IMR-90 (cell line): ENCODE results near the gene HGFAC.

Experiments
- BHLHE40 ChIP-seq: fragments of 150-350 bp; IDR thresholded peaks from 2 replicates; pipeline ENCODE4 v1.6.1; 2016; ENCODE audit warnings: mild to moderate bottlenecking, low read depth, low read length
- CEBPB ChIP-seq: IDR thresholded peaks from 2 replicates; pipeline ENCODE4 v1.6.1; 2012; ENCODE audit warnings: low read depth, low read length, improper control_type of control experiment
- CHD1 ChIP-seq: IDR thresholded peaks from 2 replicates; pipeline ENCODE4 v1.6.1; 2012; ENCODE audit warnings: low read depth, low read length, improper control_type of control experiment
- CTCF ChIP-seq: conservative IDR thresholded peaks from 2 replicates; pipeline ENCODE4 v1.5.1; 2012; ENCODE audit warnings: mild to moderate bottlenecking, low read depth, low read length, improper control_type of control experiment
- ELK1 ChIP-seq: fragments of 150-350 bp; IDR thresholded peaks from 2 replicates; pipeline ENCODE4 v1.6.1; 2016; ENCODE audit warnings: low read depth, mild to moderate bottlenecking, low read length, moderate library complexity, borderline replicate concordance
- FOS ChIP-seq: fragments of 150-350 bp; IDR thresholded peaks from 2 replicates; pipeline ENCODE4 v1.6.1; 2016; ENCODE audit warnings: low read depth, low read length
- MAFK ChIP-seq: IDR thresholded peaks from 2 replicates; pipeline ENCODE4 v1.6.1; 2012; ENCODE audit warnings: low read depth, low read length, improper control_type of control experiment
- MAZ ChIP-seq: IDR thresholded peaks from 2 replicates; pipeline ENCODE4 v1.6.1; 2012; ENCODE audit warnings: low read depth, mild to moderate bottlenecking, low read length, improper control_type of control experiment, moderate library complexity, borderline replicate concordance
- NFE2L2 ChIP-seq: fragments of 150-350 bp; IDR thresholded peaks from 2 replicates; pipeline ENCODE4 v1.6.1; 2016; ENCODE audit warnings: low read depth, mild to moderate bottlenecking, low read length
- POLR2A ChIP-seq: IDR thresholded peaks from 2 replicates; pipeline ENCODE4 v1.6.1; 2012; ENCODE audit warnings: mild to moderate bottlenecking, low read depth, low read length
- RAD21 ChIP-seq: IDR thresholded peaks from 2 replicates; pipeline ENCODE4 v1.6.1; 2012; ENCODE audit warnings: low read length, improper control_type of control experiment
- RCOR1 ChIP-seq: IDR thresholded peaks from 2 replicates; pipeline ENCODE4 v1.6.1; 2012; ENCODE audit warnings: mild to moderate bottlenecking, low read length, improper control_type of control experiment; ENCODE audit not compliant: insufficient replicate concordance
- SMC3 ChIP-seq: fragments of 150-350 bp; IDR thresholded peaks from 2 replicates; pipeline ENCODE4 v1.6.1; 2016; ENCODE audit warnings: low read depth, mild to moderate bottlenecking, antibody characterized with exemption, low read length, moderate library complexity
- USF2 ChIP-seq: fragments of 150-350 bp; IDR thresholded peaks from 2 replicates; pipeline ENCODE4 v1.6.1; 2017; ENCODE audit warnings: mild to moderate bottlenecking, antibody characterized with exemption, low read length, low read depth

GRCh38 chr4:3445829-3446545, 4.2 kb downstream of the HGFAC start:
- TF ChIP-seq CTCF (no peak), POLR2A (no peak), FOS (no peak), RCOR1 (no peak), CEBPB (no peak), SMC3 (no peak), RAD21 (no peak), MAZ (no peak), ELK1 (no peak), NFE2L2 (no peak), USF2 (no peak), BHLHE40 (no peak), CHD1 (no peak), MAFK (no peak)
